Hypothalamus (tissue), 51 donors: ENCODE measurements around the gene CIT.
"Not testable (repeated sequence)": the region's sequence is repeated elsewhere in the genome, so short reads cannot be mapped to it uniquely, and the experiment has no call there.

Source experiments
- DNase-seq, 51 donors: peaks; one replicate each; lab custom pipeline; 2025; lab: John Stamatoyannopoulos, UW

Gene CIT

GRCh38 chr12:119664642-119665041, 212.5 kb downstream of the CIT start:
- DNase-seq = no peak

- no peak for DNase-seq
These were observed 215.2 kb downstream of the CIT start for GRCh38 chr12:119661882-119662281.

GRCh38 chr12:119660076-119660475, 217.0 kb downstream of the CIT start:
- DNase-seq = no peak

- DNase-seq = peak in 1 of 51 donors; percentile 5
These were observed 217.7 kb downstream of the CIT start for GRCh38 chr12:119659289-119659897.

GRCh38 chr12:119658166-119658565, 219.0 kb downstream of the CIT start:
- not testable (repeated sequence) for DNase-seq

GRCh38 chr12:119657001-119657400, 220.1 kb downstream of the CIT start:
- DNase-seq = not testable (repeated sequence)

- DNase-seq = no peak
These were observed 224.5 kb downstream of the CIT start for GRCh38 chr12:119652665-119653064.

- no peak for DNase-seq
These were observed 227.8 kb downstream of the CIT start for GRCh38 chr12:119649202-119649808.

GRCh38 chr12:119645535-119646059, 231.5 kb downstream of the CIT start:
- DNase-seq = no peak

- no peak for DNase-seq
These were observed 232.2 kb downstream of the CIT start for GRCh38 chr12:119644930-119645329.

GRCh38 chr12:119642986-119643385, 234.1 kb downstream of the CIT start:
- no peak for DNase-seq
